Inflammatory macrophage (primary cell): ENCODE measurements around the gene FAM228A.
"Not testable (repeated sequence)": the region's sequence is repeated elsewhere in the genome, so short reads cannot be mapped to it uniquely, and the experiment has no call there.

Source experiments
- DNase-seq, 2 donors: peaks; one replicate each; pipeline ENCODE4 v3.0.0-alpha.2; 2020 to 2022

FAM228A gene

GRCh38 chr2:24191156-24191555, 16.3 kb downstream of the FAM228A start:
- DNase-seq = no peak

GRCh38 chr2:24191848-24192247, 17.0 kb downstream of the FAM228A start:
- no peak for DNase-seq

- DNase-seq = not testable (repeated sequence)
These were observed 22.4 kb downstream of the FAM228A start for GRCh38 chr2:24197213-24197612.

- no peak for DNase-seq
These were observed 25.2 kb downstream of the FAM228A start for GRCh38 chr2:24199968-24200590.

- no peak for DNase-seq
These were observed 25.9 kb downstream of the FAM228A start for GRCh38 chr2:24200799-24201198.

- DNase-seq = no peak
These were observed 28.4 kb downstream of the FAM228A start for GRCh38 chr2:24203029-24203786.

- DNase-seq = no peak
These were observed 28.9 kb downstream of the FAM228A start for GRCh38 chr2:24203787-24204150.

GRCh38 chr2:24204505-24204904, 29.7 kb downstream of the FAM228A start:
- no peak for DNase-seq

GRCh38 chr2:24205131-24205530, 30.3 kb downstream of the FAM228A start:
- DNase-seq = no peak

- DNase-seq = no peak
These were observed 31.4 kb downstream of the FAM228A start for GRCh38 chr2:24206242-24206641.

- no peak for DNase-seq
These were observed 31.9 kb downstream of the FAM228A start for GRCh38 chr2:24206714-24207113.

GRCh38 chr2:24207359-24207758, 32.5 kb downstream of the FAM228A start:
- DNase-seq = no peak

- no peak for DNase-seq
These were observed 33.6 kb downstream of the FAM228A start for GRCh38 chr2:24208490-24208889.

GRCh38 chr2:24209389-24210105, 34.7 kb downstream of the FAM228A start:
- DNase-seq = peak in 1 of 2 donors; percentile 8

- no peak for DNase-seq
These were observed 35.2 kb downstream of the FAM228A start for GRCh38 chr2:24210106-24210455.

GRCh38 chr2:24210723-24211122, 35.9 kb downstream of the FAM228A start:
- DNase-seq = no peak

GRCh38 chr2:24211408-24211807, 36.6 kb downstream of the FAM228A start:
- DNase-seq = no peak

GRCh38 chr2:24214880-24215279, 40.0 kb downstream of the FAM228A start:
- no peak for DNase-seq

GRCh38 chr2:24220554-24221291, 45.9 kb downstream of the FAM228A start:
- no peak for DNase-seq

GRCh38 chr2:24221343-24222050, 46.6 kb downstream of the FAM228A start:
- no peak for DNase-seq

GRCh38 chr2:24222946-24223345, 48.1 kb downstream of the FAM228A start:
- DNase-seq = no peak

GRCh38 chr2:24225499-24226242, 50.8 kb downstream of the FAM228A start:
- DNase-seq = no peak
